Posterior cingulate gyrus (tissue), 11 donors: ENCODE results near the gene DPP6.
"Not testable (repeated sequence)": the region's sequence is repeated elsewhere in the genome, so short reads cannot be mapped to it uniquely, and the experiment has no call there.

Experiments
- DNase-seq, 10 donors: peaks; one replicate each; pipeline versions ENCODE4 v3.0.0 to v3.0.0-alpha.2; 2020 to 2021; ENCODE audit warnings: mixed read lengths in 3 of 10
- intact Hi-C: fragments of 100-400 bp; cut with DNase I; formaldehyde crosslinking; loops from one replicate; pipeline ENCODE4 v1.15.1; 2023

DPP6 gene

GRCh38 chr7:154631162-154631561, 579.0 kb downstream of the DPP6 start:
- DNase-seq, result no peak
- intact Hi-C loops, result no loop called here

- no peak for DNase-seq
- intact Hi-C loops, result no loop called here
These were observed 581.4 kb downstream of the DPP6 start for GRCh38 chr7:154633641-154634040.

DNA sequence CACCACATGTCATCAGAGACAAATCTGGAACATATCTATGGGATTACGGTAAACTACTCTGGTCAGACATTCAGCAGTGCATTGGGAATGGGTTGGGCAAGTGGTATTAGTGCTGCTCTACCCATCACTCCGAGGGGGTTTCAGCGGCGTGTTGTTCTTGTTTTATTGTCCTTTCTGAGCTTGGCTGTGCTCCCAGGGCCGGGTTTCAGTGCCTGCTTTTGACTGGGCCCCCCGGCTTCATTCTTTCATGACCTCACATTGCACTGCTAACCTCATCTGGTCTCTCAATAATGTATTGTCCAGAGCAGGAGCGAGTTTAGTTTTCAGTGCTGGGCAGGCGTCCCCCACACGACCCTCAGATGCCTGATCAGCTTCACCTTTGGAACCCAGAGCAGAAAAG, 586.1 kb downstream of the DPP6 start:
- DNase-seq, result no peak
- intact Hi-C loops, result no loop called here

DNA sequence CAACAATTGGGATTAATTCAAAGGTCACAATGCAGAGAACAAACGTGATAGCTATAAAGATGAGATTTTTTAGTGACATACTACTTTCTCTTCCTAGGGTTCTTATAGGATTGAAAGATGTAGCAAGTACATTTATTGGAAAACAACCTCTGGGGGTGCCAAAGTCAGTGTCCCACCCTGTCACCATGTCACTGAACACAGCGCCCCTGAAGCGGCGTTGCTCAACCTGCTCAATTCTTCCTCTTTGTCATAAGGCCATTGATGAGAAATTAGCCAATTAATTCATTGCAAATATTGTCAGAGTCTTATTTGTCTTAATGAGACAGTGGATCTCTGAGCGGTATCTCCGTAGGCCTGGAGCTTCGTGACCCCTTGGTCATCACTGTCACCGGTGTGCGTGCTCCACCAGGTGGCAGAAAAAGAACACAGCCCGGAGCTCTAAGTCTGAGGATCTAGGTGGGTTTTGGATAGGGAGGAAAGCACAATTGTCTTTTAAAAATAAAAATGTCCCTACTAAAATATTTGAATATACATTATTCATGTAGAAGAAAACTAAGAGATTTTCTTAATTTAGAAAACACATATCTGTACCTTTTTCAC, 588.2 kb downstream of the DPP6 start:
- peak in 8 of 10 donors; percentile 18 to 92 (median 55) for DNase-seq
- intact Hi-C loops, result loop anchor here (1.0 kb wide), 1 partner anchor 149 kb away; no protein-coding TSS in a partner anchor

- DNase-seq, result no peak
- intact Hi-C loops, result loop anchor here (1.0 kb wide), 1 partner anchor 148 kb away; no protein-coding TSS in a partner anchor
These were observed 588.7 kb downstream of the DPP6 start for GRCh38 chr7:154640917-154641316.

GRCh38 chr7:154644366-154644765, 592.2 kb downstream of the DPP6 start:
- no peak for DNase-seq
- intact Hi-C loops, result no loop called here

- intact Hi-C loops, result no loop called here
- DNase-seq, result no peak
These were observed 594.2 kb downstream of the DPP6 start for GRCh38 chr7:154646126-154647013.

GRCh38 chr7:154647625-154648024, 595.4 kb downstream of the DPP6 start:
- intact Hi-C loops, result no loop called here

DNA sequence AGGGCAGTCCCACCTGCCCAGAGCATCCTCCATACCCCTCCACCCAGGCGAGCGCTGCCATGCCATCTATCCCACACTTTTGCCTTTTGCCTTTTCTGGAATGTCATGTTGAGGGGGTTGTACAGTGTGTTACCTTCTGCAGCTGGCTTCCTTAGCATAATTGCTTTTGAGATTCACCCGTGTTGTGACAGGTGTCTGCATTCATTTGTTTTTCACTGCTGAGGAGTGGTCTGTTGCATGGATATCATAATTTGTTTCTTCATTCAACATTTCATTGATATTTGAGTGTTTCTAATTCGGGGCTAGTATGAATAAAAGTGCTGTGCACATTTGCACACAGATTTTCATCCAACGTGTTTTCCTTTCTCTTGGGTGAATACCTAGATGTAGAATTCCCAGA, 596.8 kb downstream of the DPP6 start:
- DNase-seq, result no peak
- intact Hi-C loops, result no loop called here

More at GRCh38 chr7:154647625-154648024, 595.4 kb downstream of the DPP6 start:
- DNase-seq, result no peak

DNA sequence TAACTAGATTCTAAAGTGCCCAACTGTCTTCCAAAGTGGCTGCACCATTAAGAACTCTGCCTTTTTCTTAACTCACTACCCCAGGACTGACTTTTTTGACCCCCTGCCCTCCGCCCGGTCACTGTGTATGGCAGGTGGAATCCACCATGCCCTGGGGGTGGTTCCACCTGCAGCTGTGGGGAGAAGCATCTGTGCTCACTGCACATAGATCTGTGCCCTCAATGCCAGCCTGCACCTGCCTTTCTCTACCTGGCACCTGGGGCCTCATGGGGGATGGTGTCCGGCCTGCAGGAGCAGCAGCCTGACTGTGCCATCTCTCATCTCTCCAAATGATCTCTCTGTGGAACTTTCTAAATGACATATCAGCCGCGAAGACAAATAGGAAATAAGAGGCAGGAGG, 597.2 kb downstream of the DPP6 start:
- no peak for DNase-seq
- intact Hi-C loops, result no loop called here

DNA sequence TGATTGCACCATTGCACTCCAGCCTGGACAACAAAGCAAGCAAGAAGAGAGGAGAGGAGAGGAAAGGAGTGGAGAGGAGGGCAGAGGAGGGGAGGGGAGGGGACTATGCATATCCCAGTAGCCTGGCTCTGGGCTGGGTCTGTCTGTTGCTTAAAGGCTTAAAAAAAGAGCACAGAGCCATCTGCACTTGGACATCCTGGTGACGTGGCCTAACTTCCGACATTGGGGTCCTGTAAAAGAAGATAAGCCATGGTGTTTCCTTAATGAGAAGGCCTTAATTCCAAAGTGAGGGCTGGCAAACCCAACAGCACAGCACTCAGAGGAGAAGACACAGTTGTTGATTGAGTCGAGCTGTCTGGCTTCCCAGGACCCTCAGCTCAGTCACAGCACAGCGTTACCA, 598.1 kb downstream of the DPP6 start:
- intact Hi-C loops, result no loop called here
- no peak for DNase-seq

DNA sequence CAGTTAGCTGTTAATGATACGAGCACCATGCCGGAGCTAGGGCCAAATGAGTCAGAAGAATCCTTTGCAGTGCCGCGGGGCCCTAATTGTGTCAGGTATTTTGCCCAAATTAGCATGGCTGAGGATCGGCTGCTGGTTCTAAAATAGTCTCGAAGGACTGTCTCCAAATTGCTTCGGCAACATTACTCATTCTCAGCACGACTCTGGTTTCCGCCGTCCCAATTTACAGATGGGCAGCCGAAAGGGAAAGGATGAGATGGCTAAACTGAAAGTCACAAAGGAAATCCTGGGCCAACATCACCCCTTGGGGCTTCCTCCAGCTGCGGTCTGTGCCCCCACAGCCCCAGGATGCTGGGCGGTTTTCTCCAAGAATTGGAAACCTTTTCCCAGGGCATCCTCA, 599.3 kb downstream of the DPP6 start:
- peak in 1 of 10 donors; percentile 65 for DNase-seq
- intact Hi-C loops, result no loop called here

DNA sequence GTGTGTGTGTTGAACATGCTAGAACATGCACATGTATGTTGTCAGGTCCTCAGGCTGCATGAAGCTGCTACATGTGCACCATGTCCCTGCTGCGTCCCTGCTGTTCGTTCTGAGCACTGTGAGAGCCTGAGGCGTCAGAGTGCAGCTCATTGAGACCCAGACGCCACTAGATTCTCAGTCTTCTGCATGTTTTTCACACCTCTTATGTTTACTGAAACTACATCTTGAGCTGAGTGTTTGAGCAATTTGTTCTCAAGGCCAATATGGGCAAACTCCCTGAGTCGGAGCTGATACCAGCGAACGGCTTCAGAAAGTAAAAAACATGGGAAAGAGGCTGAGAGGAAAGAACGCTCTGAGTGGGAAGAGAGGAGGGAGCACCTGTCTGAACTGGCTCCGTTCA, 600.4 kb downstream of the DPP6 start:
- no peak for DNase-seq
- intact Hi-C loops, result no loop called here

- intact Hi-C loops, result no loop called here
These were observed 601.1 kb downstream of the DPP6 start for GRCh38 chr7:154653281-154653680.

DNA sequence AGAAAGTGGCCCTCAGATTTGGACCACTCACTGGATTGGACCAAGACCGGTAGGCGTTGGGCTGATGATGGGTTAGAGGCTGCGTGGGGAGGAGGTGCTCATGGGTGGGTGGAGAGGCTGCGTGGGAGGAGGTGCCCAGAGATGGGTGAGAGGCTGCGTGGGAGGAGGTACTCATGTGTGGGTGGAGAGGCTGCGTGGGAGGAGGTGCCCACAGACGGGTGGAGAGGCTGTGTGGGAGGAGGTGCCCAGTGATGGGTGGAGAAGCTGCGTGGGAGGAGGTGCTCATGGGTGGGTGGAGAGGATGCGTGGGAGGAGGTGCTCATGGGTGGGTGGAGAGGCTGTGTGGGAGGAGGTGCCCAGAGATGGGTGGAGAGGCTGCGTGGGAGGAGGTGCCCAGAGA, 604.4 kb downstream of the DPP6 start:
- intact Hi-C loops, result no loop called here
- DNase-seq, result no peak

More at GRCh38 chr7:154653281-154653680, 601.1 kb downstream of the DPP6 start:
- no peak for DNase-seq

DNA sequence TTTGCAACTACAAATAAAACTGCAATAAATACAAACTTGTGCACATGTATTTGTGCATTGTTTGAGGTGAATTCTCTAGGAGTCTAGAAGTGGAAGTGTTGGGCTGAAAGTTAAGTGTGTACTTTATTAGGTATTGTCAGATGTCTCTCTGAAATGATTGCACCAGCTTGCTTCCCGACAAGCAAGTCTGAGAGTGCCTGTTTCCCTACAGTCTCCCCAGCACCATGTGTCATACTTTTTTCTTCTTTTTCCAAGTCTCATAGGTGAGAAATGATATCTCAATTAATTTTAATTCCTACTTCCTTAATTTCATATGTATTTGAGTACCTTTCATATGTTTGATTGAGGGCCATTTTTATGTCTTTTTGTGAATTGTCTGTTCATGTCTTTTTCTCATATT, 614.6 kb downstream of the DPP6 start:
- intact Hi-C loops, result no loop called here
- no peak for DNase-seq

DNA sequence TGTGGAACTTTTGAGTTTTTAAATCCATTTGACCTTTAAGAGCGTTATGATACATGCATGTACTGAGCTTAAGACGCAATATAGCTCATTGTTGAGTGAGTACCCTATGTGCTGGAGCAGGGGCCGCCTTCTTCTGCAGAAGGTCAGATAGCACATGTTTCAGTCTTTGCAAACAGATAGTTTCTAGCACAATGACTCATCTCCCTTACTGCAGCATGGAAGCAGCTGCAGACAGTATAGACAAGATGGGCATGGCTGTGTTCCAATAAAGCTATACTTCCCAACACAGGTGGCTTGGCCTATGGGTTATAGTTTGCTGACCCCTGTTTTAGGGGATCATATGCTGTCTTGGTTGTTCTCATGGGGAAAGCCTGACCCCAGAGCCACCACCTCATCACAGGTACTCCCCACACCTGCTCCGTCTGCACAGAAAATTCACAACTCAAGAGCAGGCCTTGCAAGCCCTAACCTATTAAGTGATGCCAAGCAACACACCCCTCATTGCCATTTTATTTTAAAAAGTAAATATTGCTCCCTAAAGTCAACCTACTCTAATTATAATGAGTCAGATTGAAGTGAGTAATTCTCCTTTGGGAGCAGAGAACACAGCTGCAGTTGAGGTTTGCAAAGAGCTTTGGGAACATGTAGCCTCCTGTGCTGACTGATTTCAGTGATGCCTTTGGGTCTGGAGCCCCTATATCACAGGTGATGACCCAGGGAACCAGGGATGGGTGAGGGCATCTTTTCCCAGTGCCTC, 620.6 kb downstream of the DPP6 start:
- DNase-seq, result no peak
- intact Hi-C loops, result no loop called here

DNA sequence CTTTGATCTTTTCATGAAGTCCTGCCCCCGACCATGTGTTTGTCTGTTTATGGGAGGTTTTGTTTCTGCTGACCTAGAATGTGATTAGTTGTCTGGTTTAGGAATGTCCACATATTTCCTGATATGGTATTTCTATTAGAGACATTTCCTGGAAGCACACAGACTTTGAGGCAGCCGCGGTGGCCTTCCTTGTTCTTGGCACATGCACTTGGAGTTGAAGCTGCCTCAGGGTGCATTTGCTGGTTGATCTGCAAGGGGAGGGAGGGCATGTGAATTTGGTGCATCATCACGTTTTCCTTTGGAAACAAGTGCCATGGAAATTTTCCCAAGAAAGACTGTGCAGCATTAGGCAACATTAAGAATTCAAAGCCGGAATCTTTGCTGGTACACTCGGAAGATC, 622.0 kb downstream of the DPP6 start:
- intact Hi-C loops, result no loop called here
- peak in 1 of 10 donors; percentile 70 for DNase-seq

DNA sequence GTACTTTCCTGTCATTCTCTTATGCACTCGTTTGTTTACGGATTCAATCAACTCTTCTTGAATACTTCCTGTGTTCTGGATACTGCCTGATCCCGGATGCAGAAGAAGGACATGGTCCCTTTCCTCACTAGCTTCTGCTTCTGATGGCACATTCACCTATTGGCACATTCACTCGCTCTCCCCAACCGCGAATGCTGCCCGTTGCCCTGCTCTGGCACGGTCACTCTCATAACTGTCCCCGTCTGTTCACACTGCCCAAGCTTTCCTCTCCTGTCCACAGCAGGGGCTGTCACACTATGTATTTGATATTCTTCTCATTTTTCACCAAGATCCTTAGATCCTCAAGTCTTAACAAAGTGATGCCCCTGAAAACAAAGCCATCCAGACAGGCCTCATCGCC, 623.4 kb downstream of the DPP6 start:
- intact Hi-C loops, result no loop called here
- DNase-seq, result peak in 1 of 10 donors; percentile 64

DNA sequence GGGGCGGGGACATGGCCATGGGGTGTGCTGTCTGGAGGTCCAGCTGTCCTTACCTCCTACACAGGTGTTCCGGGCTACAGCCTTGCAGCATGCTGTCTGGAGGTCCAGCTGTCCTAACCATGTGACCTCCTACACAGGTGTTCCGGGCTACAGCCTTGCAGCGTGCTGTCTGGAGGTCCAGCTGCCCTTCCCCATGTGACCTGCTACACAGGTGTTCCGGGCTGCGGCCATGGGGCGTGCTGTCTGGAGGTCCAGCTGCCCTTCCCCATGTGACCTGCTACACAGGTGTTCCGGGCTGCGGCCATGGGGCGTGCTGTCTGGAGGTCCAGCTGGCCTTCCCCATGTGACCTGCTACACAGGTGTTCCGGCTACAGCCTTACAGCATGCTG, 623.8 kb downstream of the DPP6 start:
- DNase-seq, intact Hi-C loops: not testable (repeated sequence)

GRCh38 chr7:154676422-154677073, 624.4 kb downstream of the DPP6 start:
- intact Hi-C loops, result no loop called here
- DNase-seq, result peak in 1 of 10 donors; percentile 65
